Osteoblast (primary cell): Measurements from ENCODE around the gene ATRIP. TPM values are rescaled to one million over a fixed set of nuclear protein-coding genes. Genes with fewer than 3 reads are reported as not detected.

Experiments used
- DNase-seq: peaks from one replicate; pipeline ENCODE4 v3.0.0; 2011; ENCODE audit warnings: low spot score, mixed read lengths; ENCODE audit not compliant: insufficient read length; ENCODE audit errors: missing footprints
- H2AFZ ChIP-seq: 2 replicates; pipeline ENCODE4 v1.6.0; 2011; ENCODE audit warnings: mild to moderate bottlenecking, low read length
- H3K27ac ChIP-seq: 2 replicates; pipeline ENCODE4 v1.5.1; 2011; ENCODE audit warnings: mild to moderate bottlenecking, low read depth, low read length, moderate library complexity
- H3K27me3 ChIP-seq: 2 replicates; pipeline ENCODE4 v1.6.0; 2012; ENCODE audit warnings: mild to moderate bottlenecking, control low read depth, inconsistent platforms, low read length, moderate library complexity; ENCODE audit not compliant: insufficient read depth
- H3K36me3 ChIP-seq: 2 replicates; pipeline ENCODE4 v1.5.1; 2011; ENCODE audit warnings: mild to moderate bottlenecking, low read length, control low read depth, moderate library complexity; ENCODE audit not compliant: insufficient read depth
- H3K4me1 ChIP-seq: 2 replicates; pipeline ENCODE4 v1.5.1; 2011; ENCODE audit warnings: mild to moderate bottlenecking, low read length, control low read depth, moderate library complexity; ENCODE audit not compliant: insufficient read depth
- H3K4me2 ChIP-seq: 2 replicates; pipeline ENCODE4 v1.6.0; 2011; ENCODE audit warnings: mild to moderate bottlenecking, low read length; ENCODE audit not compliant: insufficient read depth
- H3K4me3 ChIP-seq: fragments of 200-600 bp; sonication (generic); 3 replicates; pipeline ENCODE4 v1.5.1; 2012; ENCODE audit warnings: mild to moderate bottlenecking, low read length, inconsistent platforms; ENCODE audit not compliant: insufficient read depth
- H3K79me2 ChIP-seq: 2 replicates; pipeline ENCODE4 v1.6.0; 2012; ENCODE audit warnings: mild to moderate bottlenecking, low read length, control low read depth, inconsistent platforms; ENCODE audit not compliant: insufficient read depth
- H3K9me3 ChIP-seq: 2 replicates; pipeline ENCODE4 v1.5.1; 2011; ENCODE audit warnings: low read depth, low read length, control low read depth
- H4K20me1 ChIP-seq: 2 replicates; pipeline ENCODE4 v1.6.0; 2012; ENCODE audit warnings: mild to moderate bottlenecking, low read length, control low read depth; ENCODE audit not compliant: insufficient read depth
- CTCF ChIP-seq: IDR thresholded peaks from 2 replicates; pipeline ENCODE4 v1.5.1; 2011; ENCODE audit warnings: mild to moderate bottlenecking, low read depth, low read length, moderate library complexity; ENCODE audit errors: extremely low read depth
- total RNA-seq: library from RNA; depleted of rRNA; stranded (reverse); fragments of >200 nt; gene quantifications from 2 replicates; pipeline ENCODE4 v1.2.3, GENCODE V29; 2012

Gene ATRIP
- total RNA-seq, 1 donor, result 5.1 TPM

- DNase-seq, result peak; percentile 32
- Histone ChIP-seq H3K4me3 (no peak overlapping the region), H3K4me1 (no peaks in the 10 kb centered on the region), H3K4me2 (no peak overlapping the region), H2AFZ (no peak overlapping the region), H3K36me3 (no peaks in the 10 kb centered on the region), H3K9me3 (no peaks in the 10 kb centered on the region), H3K27ac (no peak overlapping the region), H3K27me3 (no peaks in the 10 kb centered on the region), H4K20me1 (no peaks in the 10 kb centered on the region), H3K79me2 (no peaks in the 10 kb centered on the region)
- TF ChIP-seq CTCF, result no peak
Measured at GRCh38 chr3:48411041-48411588, 35.4 kb upstream of the ATRIP start.

GRCh38 chr3:48411606-48412374, 34.7 kb upstream of the ATRIP start:
- no peak overlapping the region for H3K4me3 ChIP-seq
- H3K4me1 ChIP-seq, result no peaks in the 10 kb centered on the region
- H2AFZ ChIP-seq, result no peak overlapping the region
- H4K20me1 ChIP-seq, result no peaks in the 10 kb centered on the region
- peak; percentile 82 for DNase-seq
- H3K27me3 ChIP-seq, result no peaks in the 10 kb centered on the region
- H3K79me2 ChIP-seq, result no peaks in the 10 kb centered on the region
- no peak overlapping the region for H3K27ac ChIP-seq
- no peaks in the 10 kb centered on the region for H3K9me3 ChIP-seq
- TF ChIP-seq CTCF, result no peak
- H3K4me2 ChIP-seq, result no peak overlapping the region
- no peaks in the 10 kb centered on the region for H3K36me3 ChIP-seq

GRCh38 chr3:48412375-48413001, 34.0 kb upstream of the ATRIP start:
- H2AFZ ChIP-seq, result no peak overlapping the region
- no peaks in the 10 kb centered on the region for H4K20me1 ChIP-seq
- TF ChIP-seq CTCF, result no peak
- no peaks in the 10 kb centered on the region for H3K9me3 ChIP-seq
- no peaks in the 10 kb centered on the region for H3K36me3 ChIP-seq
- H3K27ac ChIP-seq, result no peak overlapping the region
- DNase-seq, result peak; percentile 68
- H3K4me2 ChIP-seq, result no peak overlapping the region
- no peaks in the 10 kb centered on the region for H3K79me2 ChIP-seq
- no peaks in the 10 kb centered on the region for H3K27me3 ChIP-seq
- H3K4me3 ChIP-seq, result no peak overlapping the region
- no peaks in the 10 kb centered on the region for H3K4me1 ChIP-seq

- H4K20me1 ChIP-seq, result no peaks in the 10 kb centered on the region
- H3K79me2 ChIP-seq, result no peaks in the 10 kb centered on the region
- H3K4me1 ChIP-seq, result no peaks in the 10 kb centered on the region
- H3K27me3 ChIP-seq, result no peaks in the 10 kb centered on the region
- no peaks in the 10 kb centered on the region for H3K9me3 ChIP-seq
- no peak overlapping the region for H3K4me3 ChIP-seq
- H3K27ac ChIP-seq, result no peak overlapping the region
- peak; percentile 77 for DNase-seq
- H2AFZ ChIP-seq, result no peak overlapping the region
- H3K36me3 ChIP-seq, result no peaks in the 10 kb centered on the region
- TF ChIP-seq CTCF, result no peak
- no peak overlapping the region for H3K4me2 ChIP-seq
Measured at GRCh38 chr3:48413086-48413485, 33.5 kb upstream of the ATRIP start.
